Mucosa of descending colon (tissue), 3 donors: ENCODE data around the gene TBX10. TPM values are rescaled to one million over a fixed set of nuclear protein-coding genes. Genes with fewer than 3 reads are reported as not detected.
A peak's percentile ranks its signal among the peaks of the same experiment; 100 is the strongest.

ENCODE experiments used
- ATAC-seq: fragments of 200-7000 bp; cut with Tn5 transposase; one replicate; pipeline ENCODE4 v1.9.1; 2020; ENCODE audit warnings: mild to moderate bottlenecking, moderate library complexity
- DNase-seq, 3 donors: peaks; one replicate each; pipeline ENCODE4 v3.0.0-alpha.2; 2020
- H3K36me3 ChIP-seq: fragments of 200-600 bp; one replicate; pipeline ENCODE4 v1.8.0; 2021; ENCODE audit warnings: low read depth, mild to moderate bottlenecking
- H3K4me1 ChIP-seq: fragments of 200-600 bp; one replicate; pipeline ENCODE4 v1.8.0; 2021; ENCODE audit warnings: low read depth, mild to moderate bottlenecking
- H3K4me3 ChIP-seq: fragments of 200-600 bp; one replicate; pipeline ENCODE4 v1.8.0; 2021; ENCODE audit warnings: mild to moderate bottlenecking
- H3K9me3 ChIP-seq: fragments of 200-600 bp; one replicate; pipeline ENCODE4 v1.8.0; 2021; ENCODE audit warnings: mild to moderate bottlenecking
- CTCF ChIP-seq: fragments of 200-600 bp; IDR thresholded peaks from one replicate; pipeline ENCODE4 v1.8.0; 2022; ENCODE audit warnings: antibody characterized with exemption, mild to moderate bottlenecking
- intact Hi-C, 2 donors: fragments of 100-400 bp; cut with DNase I in 1 of 2; cut with micrococcal nuclease in 1 of 2; formaldehyde crosslinking; loops; one replicate each; pipeline versions ENCODE4 v1.11.0 to v1.11.1; 2022; cut with DNase I, micrococcal nuclease
- total RNA-seq, 3 donors: library from RNA; stranded (reverse); fragmentation: NEBNext Ultra II Directional in 2 of 3; extraction: Animal tissue kit (Norgen Biotek cat#: 25700) in 2 of 3; gene quantifications; one replicate each; pipeline versions ENCODE4 v1.2.1 to v1.2.4, GENCODE V29; 2021 to 2023
- donor health status: DM: no; HTN: no; CAD: no; lungs with moderate emphysema.
- donor health status: DM: no; HTN: no; CAD: no.
- donor health status: DM: no; HTN: yes; CAD: no.

The TBX10 gene
- total RNA-seq, 3 donors from 2014 or later = 3.7 to 19.1 (median 9.6) TPM

- intact Hi-C loops = no loop called here
- no peak for DNase-seq
- H3K36me3 ChIP-seq = no peaks in the 10 kb centered on the region
These were observed 51.4 kb downstream of the TBX10 start for GRCh38 chr11:67588136-67588503.

GRCh38 chr11:67586568-67587250, 52.9 kb downstream of the TBX10 start:
- DNase-seq (no peak), ATAC-seq (no peak)
- intact Hi-C loops = no loop called here
- no peak overlapping the region for H3K4me3 ChIP-seq
- no peaks in the 10 kb centered on the region for H3K36me3 ChIP-seq
- TF ChIP-seq CTCF = no peak
- no peaks in the 10 kb centered on the region for H3K9me3 ChIP-seq
- H3K4me1 ChIP-seq = peaks cover 6% of the 10 kb centered on the region

More at GRCh38 chr11:67588136-67588503, 51.4 kb downstream of the TBX10 start:
- no peak overlapping the region for H3K4me3 ChIP-seq
- TF ChIP-seq CTCF = no peak
- H3K9me3 ChIP-seq = no peaks in the 10 kb centered on the region
- no peak for ATAC-seq
- H3K4me1 ChIP-seq = no peaks in the 10 kb centered on the region

GRCh38 chr11:67585911-67586310, 53.7 kb downstream of the TBX10 start:
- Histone ChIP-seq H3K9me3 (no peaks in the 10 kb centered on the region), H3K4me3 (no peak overlapping the region), H3K36me3 (no peaks in the 10 kb centered on the region), H3K4me1 (peaks cover 6% of the 10 kb centered on the region)
- intact Hi-C loops = no loop called here
- no peak for TF ChIP-seq CTCF
- ATAC-seq (no peak), DNase-seq (no peak)

GRCh38 chr11:67584881-67585873, 54.4 kb downstream of the TBX10 start:
- no peak overlapping the region for H3K4me3 ChIP-seq
- DNase-seq (peak in 1 of 3 donors; percentile 58), ATAC-seq (no peak)
- intact Hi-C loops = no loop called here
- H3K4me1 ChIP-seq = peaks cover 6% of the 10 kb centered on the region
- H3K9me3 ChIP-seq = no peaks in the 10 kb centered on the region
- no peak for TF ChIP-seq CTCF
- H3K36me3 ChIP-seq = no peaks in the 10 kb centered on the region

- H3K36me3 ChIP-seq = no peaks in the 10 kb centered on the region
- ATAC-seq (peak; percentile 76), DNase-seq (peak; percentile 83 to 90 (median 87))
- H3K4me1 ChIP-seq = peaks cover 6% of the 10 kb centered on the region
- no peaks in the 10 kb centered on the region for H3K9me3 ChIP-seq
- no peak for TF ChIP-seq CTCF
- intact Hi-C loops = no loop called here
- H3K4me3 ChIP-seq = peak overlapping the region; percentile 37
These were observed 55.2 kb downstream of the TBX10 start for GRCh38 chr11:67584205-67584880.
